Thyroid gland (tissue), 4 donors: ENCODE data around the gene C10orf71. TPM values are rescaled to one million over a fixed set of nuclear protein-coding genes. Genes with fewer than 3 reads are reported as not detected.

Source experiments
- DNase-seq, 2 donors: peaks; one replicate each; pipeline ENCODE4 v3.0.0-alpha.2; 2019
- H3K27ac ChIP-seq, 3 donors: fragments of 200-600 bp; sonication (generic); 1 replicate in 2 of 3; 2 replicates in 1 of 3; pipeline ENCODE4 v1.5.1; 2016 to 2019; ENCODE audit warnings: mild to moderate bottlenecking in 1 of 3, moderate library complexity in 1 of 3
- H3K27me3 ChIP-seq: fragments of 200-600 bp; sonication (generic); one replicate; pipeline ENCODE4 v1.5.1; 2019
- H3K36me3 ChIP-seq, 2 donors: fragments of 200-600 bp; sonication (generic); one replicate each; pipeline ENCODE4 v1.5.1; 2016 to 2019
- H3K4me1 ChIP-seq, 2 donors: fragments of 200-600 bp; sonication (generic); one replicate each; pipeline ENCODE4 v1.5.1; 2017 to 2019
- H3K4me3 ChIP-seq, 3 donors: fragments of 200-600 bp; sonication (generic); replicated peaks in 1 of 3; 1 replicate in 2 of 3; 2 replicates in 1 of 3; pipeline ENCODE4 v1.5.1; 2016; ENCODE audit warnings: mild to moderate bottlenecking in 1 of 3
- H3K9me3 ChIP-seq: fragments of 200-600 bp; sonication (generic); one replicate; pipeline ENCODE4 v1.5.1; 2017
- POLR2A ChIP-seq, 2 donors: fragments of 450-650 bp; IDR thresholded peaks; one replicate each; pipeline ENCODE4 v1.6.1; 2017; ENCODE audit warnings: antibody characterized with exemption in 2 of 2, mild to moderate bottlenecking in 2 of 2, moderate library complexity in 1 of 2
- WGBS, 2 donors: methylation state at CpG; one replicate each; pipeline ENCODE4 v1.1.5; 2017; 5-methylcytosine and 5-hydroxymethylcytosine counted together
- intact Hi-C: fragments of 100-400 bp; cut with DNase I; formaldehyde crosslinking; loops from one replicate; pipeline ENCODE4 v1.15.1; 2023
- total RNA-seq, 4 donors: library from RNA; depleted of rRNA; stranded (reverse); fragments of >200 nt; gene quantifications; one replicate each; pipeline ENCODE4 v1.2.3, GENCODE V29; 2016
- TF ChIP-seq, protein P1 (sequence below), 6 experiments: fragments of 200-600 bp in 3 of 6; fragments of 450-650 bp in 3 of 6; sonication (generic) in 3 of 6; IDR thresholded peaks; one replicate each; pipeline ENCODE4 v1.5.1; 2016 to 2019; ENCODE audit warnings: antibody characterized with exemption in 6 of 6, mild to moderate bottlenecking in 2 of 6, inconsistent platforms in 1 of 6, moderate library complexity in 1 of 6

The C10orf71 gene
- total RNA-seq, 4 donors from 2014 or later, result not detected

GRCh38 chr10:49301302-49301701 is 2.3 kb downstream of the C10orf71 start:
- TF ChIP-seq, protein P1, sequence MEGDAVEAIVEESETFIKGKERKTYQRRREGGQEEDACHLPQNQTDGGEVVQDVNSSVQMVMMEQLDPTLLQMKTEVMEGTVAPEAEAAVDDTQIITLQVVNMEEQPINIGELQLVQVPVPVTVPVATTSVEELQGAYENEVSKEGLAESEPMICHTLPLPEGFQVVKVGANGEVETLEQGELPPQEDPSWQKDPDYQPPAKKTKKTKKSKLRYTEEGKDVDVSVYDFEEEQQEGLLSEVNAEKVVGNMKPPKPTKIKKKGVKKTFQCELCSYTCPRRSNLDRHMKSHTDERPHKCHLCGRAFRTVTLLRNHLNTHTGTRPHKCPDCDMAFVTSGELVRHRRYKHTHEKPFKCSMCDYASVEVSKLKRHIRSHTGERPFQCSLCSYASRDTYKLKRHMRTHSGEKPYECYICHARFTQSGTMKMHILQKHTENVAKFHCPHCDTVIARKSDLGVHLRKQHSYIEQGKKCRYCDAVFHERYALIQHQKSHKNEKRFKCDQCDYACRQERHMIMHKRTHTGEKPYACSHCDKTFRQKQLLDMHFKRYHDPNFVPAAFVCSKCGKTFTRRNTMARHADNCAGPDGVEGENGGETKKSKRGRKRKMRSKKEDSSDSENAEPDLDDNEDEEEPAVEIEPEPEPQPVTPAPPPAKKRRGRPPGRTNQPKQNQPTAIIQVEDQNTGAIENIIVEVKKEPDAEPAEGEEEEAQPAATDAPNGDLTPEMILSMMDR (IDR thresholded peaks at IDR 0.05), result no peak
- no peak for TF ChIP-seq POLR2A (IDR thresholded peaks at IDR 0.05)
- no peaks in the 10 kb centered on the region for H3K36me3 ChIP-seq
- H3K4me3 ChIP-seq, result no peak overlapping the region
- H3K27me3 ChIP-seq, result no peaks in the 10 kb centered on the region
- intact Hi-C loops, result no loop called here
- WGBS, 2 donors, result 87 to 100% methylated on average over 1 of the region's 1 CpG
- no peaks in the 10 kb centered on the region for H3K9me3 ChIP-seq
- DNase-seq, result no peak
- peaks cover 5 to 10% of the 10 kb centered on the region in 2 donors for H3K4me1 ChIP-seq
- H3K27ac ChIP-seq, result no peak overlapping the region

GRCh38 chr10:49302088-49302487 is 3.1 kb downstream of the C10orf71 start:
- no peak overlapping the region for H3K4me3 ChIP-seq
- H3K36me3 ChIP-seq, result no peaks in the 10 kb centered on the region
- H3K4me1 ChIP-seq, result peaks cover 5 to 10% of the 10 kb centered on the region in 2 donors
- no peaks in the 10 kb centered on the region for H3K27me3 ChIP-seq
- 75 to 80% methylated on average over 1 to 2 of the region's 2 CpGs for WGBS, 2 donors
- no peak for TF ChIP-seq POLR2A (IDR thresholded peaks at IDR 0.05)
- TF ChIP-seq, protein P1 (IDR thresholded peaks at IDR 0.05), result no peak
- no peaks in the 10 kb centered on the region for H3K9me3 ChIP-seq
- H3K27ac ChIP-seq, result no peak overlapping the region
- no peak for DNase-seq
- intact Hi-C loops, result no loop called here

- no peaks in the 10 kb centered on the region for H3K36me3 ChIP-seq
- TF ChIP-seq POLR2A (IDR thresholded peaks at IDR 0.05), result no peak
- TF ChIP-seq, protein P1 (IDR thresholded peaks at IDR 0.05), result no peak
- DNase-seq, result no peak
- 88 to 100% methylated on average over 1 of the region's 1 CpG for WGBS, 2 donors
- no peak overlapping the region for H3K27ac ChIP-seq
- intact Hi-C loops, result no loop called here
- H3K4me1 ChIP-seq, result peaks cover under 1 to 5% of the 10 kb centered on the region in 2 donors
- no peak overlapping the region for H3K4me3 ChIP-seq
- no peaks in the 10 kb centered on the region for H3K27me3 ChIP-seq
- H3K9me3 ChIP-seq, result no peaks in the 10 kb centered on the region
Observed at GRCh38 chr10:49303711-49304110, 4.7 kb downstream of the C10orf71 start.

DNA sequence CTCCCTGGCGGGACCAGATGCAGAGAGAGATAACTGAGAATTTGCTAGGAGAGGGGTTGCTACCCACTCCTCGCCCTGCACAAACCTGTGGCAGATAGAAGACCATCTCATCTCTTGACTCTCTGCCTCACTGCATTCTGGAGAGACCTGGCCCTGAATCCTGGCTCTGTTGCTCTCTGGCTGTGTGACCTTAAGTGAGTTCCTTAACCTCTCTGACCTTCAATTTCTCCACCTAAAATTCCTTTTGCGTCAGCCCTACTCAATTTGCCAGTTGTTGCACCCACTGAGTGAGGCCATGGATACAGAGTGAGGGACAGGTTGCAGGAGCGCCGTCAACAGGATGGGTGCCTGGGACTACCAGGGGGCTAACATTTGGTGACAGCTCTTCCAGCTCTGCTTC is 5.2 kb downstream of the C10orf71 start:
- DNase-seq, result no peak
- intact Hi-C loops, result no loop called here
- 90 to 95% methylated on average over 5 of the region's 5 CpGs for WGBS, 2 donors
- Histone ChIP-seq H3K27ac (no peak overlapping the region), H3K36me3 (no peaks in the 10 kb centered on the region), H3K4me1 (peaks cover 0 to 1% of the 10 kb centered on the region in 2 donors), H3K4me3 (no peak overlapping the region), H3K9me3 (no peaks in the 10 kb centered on the region), H3K27me3 (no peaks in the 10 kb centered on the region)
- TF ChIP-seq, protein P1 (IDR thresholded peaks at IDR 0.05), result no peak
- no peak for TF ChIP-seq POLR2A (IDR thresholded peaks at IDR 0.05)

DNA sequence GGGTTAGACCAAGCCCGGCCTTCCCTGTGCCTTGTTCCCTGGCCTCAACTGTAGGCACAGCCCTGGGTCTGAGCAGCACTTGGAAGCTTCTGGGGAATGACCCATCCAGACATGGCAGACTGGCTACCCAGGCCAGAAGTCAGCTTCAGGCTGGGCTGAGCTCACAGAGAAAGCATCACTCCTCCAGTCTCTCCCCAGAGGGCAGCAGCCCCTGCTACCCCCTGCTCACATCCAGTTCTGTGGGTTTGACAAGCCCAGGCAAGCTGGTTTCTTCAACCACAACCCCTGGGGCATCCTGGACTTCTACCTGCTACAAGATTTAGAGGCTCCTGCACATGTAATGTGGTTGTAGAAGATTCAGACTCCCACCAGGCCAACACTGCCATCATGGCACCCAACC is 9.0 kb downstream of the C10orf71 start:
- Histone ChIP-seq H3K4me1 (no peaks in the 10 kb centered on the region), H3K27me3 (no peaks in the 10 kb centered on the region), H3K27ac (no peak overlapping the region), H3K4me3 (no peak overlapping the region), H3K9me3 (no peaks in the 10 kb centered on the region), H3K36me3 (no peaks in the 10 kb centered on the region)
- no peak for DNase-seq
- intact Hi-C loops, result no loop called here
- WGBS, 2 donors, result 93% methylated on average over 1 of the region's 1 CpG; no CpG with 5 or more reads in 1 of the 2 donors
- TF ChIP-seq POLR2A (IDR thresholded peaks at IDR 0.05), result no peak
- TF ChIP-seq, protein P1 (IDR thresholded peaks at IDR 0.05), result no peak
